Endothelial cell of umbilical vein (primary cell): Measurements from ENCODE around the gene FARP2. TPM values are rescaled to one million over a fixed set of nuclear protein-coding genes. Genes with fewer than 3 reads are reported as not detected.

Experiments
- BruUV-seq: library from RNA; stranded (reverse); fragments of 400-500 nt; replicated peaks from 2 replicates; lab custom pipeline; 2021; lab: Mats Ljungman, UMichigan
- CTCF ChIA-PET: fragments of 300-600, 350-600 bp; sonication (Branson Sonifier 250); formaldehyde crosslinking; loops from one replicate; lab custom pipeline; 2021; ENCODE audit warnings: antibody characterized with exemption, inconsistent platforms; lab: Charles Lee
- POLR2A ChIA-PET: fragments of 300-600, 350-600 bp; sonication (Branson Sonifier 250); formaldehyde crosslinking; loops from one replicate; lab custom pipeline; 2021; ENCODE audit warnings: antibody characterized with exemption, inconsistent platforms; lab: Charles Lee
- DNase-seq: peaks from one replicate; pipeline ENCODE4 v3.0.0-alpha.2; 2011; ENCODE audit warnings: low read depth, low spot score
- FAIRE-seq: peaks from 2 replicates; lab custom pipeline; 2011; peaks lifted over from hg19 to GRCh38; lab: Jason Lieb, UNC
- H2AFZ ChIP-seq: 2 replicates; pipeline ENCODE4 v1.6.0; 2012; ENCODE audit warnings: low read depth, low read length, control low read depth, inconsistent platforms
- H3K27ac ChIP-seq: 2 replicates; pipeline ENCODE4 v1.5.1; 2011; ENCODE audit warnings: low read depth, mild to moderate bottlenecking, control low read depth, low read length, moderate library complexity; ENCODE audit not compliant: insufficient read depth
- H3K27me3 ChIP-seq, 2 experiments: 2 replicates each; pipeline versions ENCODE4 v1.6.0 to v1.6.1; 2011; ENCODE audit warnings: low read length in 2 of 2, mixed read lengths in 1 of 2; ENCODE audit not compliant: control insufficient read depth in 2 of 2, insufficient read depth in 2 of 2
- H3K36me3 ChIP-seq, 2 experiments: 2 replicates in 1 of 2; 3 replicates in 1 of 2; pipeline ENCODE4 v1.5.1; 2011; ENCODE audit warnings: low read length in 2 of 2, mild to moderate bottlenecking in 1 of 2, moderate library complexity in 1 of 2; ENCODE audit not compliant: control insufficient read depth in 2 of 2, insufficient read depth in 2 of 2; ENCODE audit errors: extremely low read depth in 1 of 2
- H3K4me1 ChIP-seq: 3 replicates; pipeline ENCODE4 v1.5.1; 2011; ENCODE audit warnings: mild to moderate bottlenecking, low read length; ENCODE audit not compliant: control insufficient read depth, insufficient read depth; ENCODE audit errors: extremely low read depth
- H3K4me2 ChIP-seq: 2 replicates; pipeline ENCODE4 v1.6.1; 2011; ENCODE audit warnings: low read length, control low read depth, mixed read lengths; ENCODE audit not compliant: insufficient read depth
- H3K4me3 ChIP-seq, 3 experiments: fragments of 200-600 bp in 1 of 3; sonication (generic), shearing (Covaris generic) in 1 of 3; replicated peaks in 1 of 3; 2 replicates each; pipeline ENCODE4 v1.5.1; 2011 to 2016; ENCODE audit warnings: control low read depth in 3 of 3, low read length in 3 of 3, mild to moderate bottlenecking in 2 of 3, inconsistent platforms in 1 of 3, low read depth in 1 of 3, moderate library complexity in 1 of 3; ENCODE audit not compliant: insufficient read depth in 1 of 3
- H3K79me2 ChIP-seq: 2 replicates; pipeline ENCODE4 v1.6.0; 2012; ENCODE audit warnings: low read length, inconsistent platforms; ENCODE audit not compliant: control insufficient read depth, insufficient read depth
- H3K9ac ChIP-seq: replicated peaks from 2 replicates; pipeline ENCODE3; 2011; ENCODE audit warnings: low read length, control low read depth; ENCODE audit not compliant: insufficient read depth; ENCODE audit errors: extremely low read depth
- H3K9me1 ChIP-seq: replicated peaks from 3 replicates; pipeline ENCODE4 v1.6.0; 2011; ENCODE audit warnings: mild to moderate bottlenecking, low read length; ENCODE audit not compliant: control insufficient read depth, insufficient read depth; ENCODE audit errors: extremely low read depth
- H3K9me3 ChIP-seq: replicated peaks from 2 replicates; pipeline ENCODE4 v1.5.1; 2012; ENCODE audit warnings: low read length, inconsistent platforms; ENCODE audit not compliant: control insufficient read depth, insufficient read depth
- H4K20me1 ChIP-seq: replicated peaks from 2 replicates; pipeline ENCODE3; 2011; ENCODE audit warnings: mild to moderate bottlenecking, low read length; ENCODE audit not compliant: control insufficient read depth, insufficient read depth; ENCODE audit errors: extremely low read depth
- EZH2 ChIP-seq: IDR thresholded peaks from 2 replicates; pipeline ENCODE4 v1.6.1; 2012; ENCODE audit warnings: borderline replicate concordance, low read depth, mild to moderate bottlenecking, moderate library complexity, low read length, inconsistent platforms; ENCODE audit not compliant: severe bottlenecking
- FOS ChIP-seq: IDR thresholded peaks from 2 replicates; pipeline ENCODE4 v1.6.1; 2011; ENCODE audit warnings: mild to moderate bottlenecking, low read length, moderate library complexity, borderline replicate concordance; ENCODE audit not compliant: insufficient read depth
- GATA2 ChIP-seq: IDR thresholded peaks from 2 replicates; pipeline ENCODE4 v1.7.0; 2011; ENCODE audit warnings: low read depth, mild to moderate bottlenecking, moderate library complexity, mixed read lengths, low read length; ENCODE audit not compliant: insufficient read length, insufficient read depth
- JUN ChIP-seq: IDR thresholded peaks from 2 replicates; pipeline ENCODE4 v1.6.1; 2011; ENCODE audit warnings: borderline replicate concordance, low read depth; ENCODE audit not compliant: insufficient read length, insufficient read depth
- MAX ChIP-seq: IDR thresholded peaks from 2 replicates; pipeline ENCODE4 v1.6.1; 2011; ENCODE audit not compliant: insufficient read depth, insufficient read length
- MYC ChIP-seq: IDR thresholded peaks from one replicate; pipeline ENCODE4 v1.6.1; 2011; ENCODE audit warnings: mild to moderate bottlenecking, low read depth, low read length
- POLR2A ChIP-seq: IDR thresholded peaks from 2 replicates; pipeline ENCODE4 v1.6.1; 2012; ENCODE audit warnings: low read depth, mild to moderate bottlenecking, control low read depth, low read length
- POLR2AphosphoS5 ChIP-seq: IDR thresholded peaks from 2 replicates; pipeline ENCODE4 v1.6.1; 2012; ENCODE audit warnings: low read depth, mild to moderate bottlenecking, control low read depth, low read length, moderate library complexity; ENCODE audit not compliant: insufficient read depth
- dilution Hi-C: fragments of 300-500 bp; cut with MboI; formaldehyde crosslinking; loops from one replicate; pipeline ENCODE4 v1.15.0; 2019; ENCODE audit warnings: low sequenced_read_pairs; ENCODE audit not compliant: extremely low pct_ligation_motif_present
- intact Hi-C: fragments of 100-400 bp; cut with micrococcal nuclease; formaldehyde crosslinking; loops from one replicate; pipeline ENCODE4 v1.10.0; 2022
- polyA plus RNA-seq, 4 experiments: library from polyadenylated mRNA; depleted of rRNA in 3 of 4; stranded (reverse) in 3 of 4; unstranded in 1 of 4; fragments of >200 nt; gene quantifications; 2 replicates each; pipeline versions ENCODE4 v1.2.1 to v1.2.3, GENCODE V29; 2011 to 2012; ENCODE audit warnings: missing spikeins in 1 of 4
- total RNA-seq: library from RNA; stranded (reverse); gene quantifications from 2 replicates; pipeline ENCODE4 v1.2.3, GENCODE V29; 2021
- TF ChIP-seq, protein P1 (sequence below), 2 donors: IDR thresholded peaks; 1 replicate in 1 of 2; 2 replicates in 1 of 2; pipeline ENCODE4 v1.5.1; 2011; ENCODE audit warnings: low read length in 2 of 2, mild to moderate bottlenecking in 2 of 2, moderate library complexity in 2 of 2, control low read depth in 1 of 2, inconsistent platforms in 1 of 2, low read depth in 1 of 2; ENCODE audit not compliant: insufficient read depth in 1 of 2; ENCODE audit errors: extremely low read depth in 1 of 2

Gene FARP2
- total and polyA plus RNA-seq, 2 donors (not counting 3 experiments of a cell fraction or from before 2014, with no cell fraction given): 15.3 to 45.3 TPM

- no peak overlapping the region for H3K27ac ChIP-seq
- H3K4me1 ChIP-seq: peaks cover 6% of the 10 kb centered on the region
- H3K4me3 ChIP-seq: no peak overlapping the region
- ChIA-PET POLR2A (no interaction called here), CTCF (no interaction called here)
- BruUV-seq: no TSS peak
- H3K27me3 ChIP-seq: no peaks in the 10 kb centered on the region
- no peaks in the 10 kb centered on the region for H4K20me1 ChIP-seq
- FAIRE-seq (no peak), DNase-seq (peak; percentile 15)
- TF ChIP-seq, protein P1, sequence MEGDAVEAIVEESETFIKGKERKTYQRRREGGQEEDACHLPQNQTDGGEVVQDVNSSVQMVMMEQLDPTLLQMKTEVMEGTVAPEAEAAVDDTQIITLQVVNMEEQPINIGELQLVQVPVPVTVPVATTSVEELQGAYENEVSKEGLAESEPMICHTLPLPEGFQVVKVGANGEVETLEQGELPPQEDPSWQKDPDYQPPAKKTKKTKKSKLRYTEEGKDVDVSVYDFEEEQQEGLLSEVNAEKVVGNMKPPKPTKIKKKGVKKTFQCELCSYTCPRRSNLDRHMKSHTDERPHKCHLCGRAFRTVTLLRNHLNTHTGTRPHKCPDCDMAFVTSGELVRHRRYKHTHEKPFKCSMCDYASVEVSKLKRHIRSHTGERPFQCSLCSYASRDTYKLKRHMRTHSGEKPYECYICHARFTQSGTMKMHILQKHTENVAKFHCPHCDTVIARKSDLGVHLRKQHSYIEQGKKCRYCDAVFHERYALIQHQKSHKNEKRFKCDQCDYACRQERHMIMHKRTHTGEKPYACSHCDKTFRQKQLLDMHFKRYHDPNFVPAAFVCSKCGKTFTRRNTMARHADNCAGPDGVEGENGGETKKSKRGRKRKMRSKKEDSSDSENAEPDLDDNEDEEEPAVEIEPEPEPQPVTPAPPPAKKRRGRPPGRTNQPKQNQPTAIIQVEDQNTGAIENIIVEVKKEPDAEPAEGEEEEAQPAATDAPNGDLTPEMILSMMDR (IDR thresholded peaks at IDR 0.05; ENCODE audit: extremely low read depth in 1 of 2, insufficient read depth in 1 of 2, low read depth in 1 of 2, low read length in 2 of 2): no peak
- TF ChIP-seq FOS (no peak), MAX (no peak), MYC (no peak), EZH2 (no peak), POLR2A (no peak), POLR2AphosphoS5 (no peak), JUN (no peak), GATA2 (no peak)
- no peaks in the 10 kb centered on the region for H3K36me3 ChIP-seq
- no peak overlapping the region for H2AFZ ChIP-seq
- peaks cover 11% of the 10 kb centered on the region for H3K79me2 ChIP-seq
- intact Hi-C loops: no loop called here
- no peaks in the 10 kb centered on the region for H3K9me1 ChIP-seq
- dilution Hi-C loops: no loop called here
- H3K9ac ChIP-seq: no peak overlapping the region
- no peaks in the 10 kb centered on the region for H3K9me3 ChIP-seq
- no peak overlapping the region for H3K4me2 ChIP-seq
Measured at GRCh38 chr2:241386519-241386918, 30.4 kb downstream of the FARP2 start.
